Nephron progenitor cell (in vitro differentiated cells): ENCODE data around the gene LMNB1.
A peak's percentile ranks its signal among the peaks of the same experiment; 100 is the strongest.

Source experiments
- DNase-seq: peaks from one replicate; pipeline ENCODE4 v3.0.0; 2021
- H3K27ac Mint-ChIP-seq: 2 replicates; pipeline ENCODE4 v1.8.0; 2021; ENCODE audit warnings: mild to moderate bottlenecking, moderate library complexity, mixed read lengths
- H3K27me3 Mint-ChIP-seq: 2 replicates; pipeline ENCODE4 v1.8.0; 2021; ENCODE audit warnings: mild to moderate bottlenecking, low read depth, mixed read lengths; ENCODE audit not compliant: poor library complexity
- H3K36me3 Mint-ChIP-seq: 2 replicates; pipeline ENCODE4 v1.8.0; 2021; ENCODE audit warnings: low read depth, mixed read lengths
- H3K4me1 Mint-ChIP-seq: 2 replicates; pipeline ENCODE4 v1.8.0; 2021; ENCODE audit warnings: mixed read lengths
- H3K4me3 Mint-ChIP-seq: 2 replicates; pipeline ENCODE4 v1.8.0; 2021; ENCODE audit warnings: mild to moderate bottlenecking, moderate library complexity, mixed read lengths
- H3K9me3 Mint-ChIP-seq: 2 replicates; pipeline ENCODE4 v1.8.0; 2021; ENCODE audit warnings: mild to moderate bottlenecking, moderate library complexity, mixed read lengths
- TF ChIP-seq, protein P1 (sequence below): fragments of 200-600 bp; sonication (generic); IDR thresholded peaks from 2 replicates; pipeline ENCODE4 v1.5.0; 2021; ENCODE audit warnings: antibody characterized with exemption

LMNB1 gene

DNA sequence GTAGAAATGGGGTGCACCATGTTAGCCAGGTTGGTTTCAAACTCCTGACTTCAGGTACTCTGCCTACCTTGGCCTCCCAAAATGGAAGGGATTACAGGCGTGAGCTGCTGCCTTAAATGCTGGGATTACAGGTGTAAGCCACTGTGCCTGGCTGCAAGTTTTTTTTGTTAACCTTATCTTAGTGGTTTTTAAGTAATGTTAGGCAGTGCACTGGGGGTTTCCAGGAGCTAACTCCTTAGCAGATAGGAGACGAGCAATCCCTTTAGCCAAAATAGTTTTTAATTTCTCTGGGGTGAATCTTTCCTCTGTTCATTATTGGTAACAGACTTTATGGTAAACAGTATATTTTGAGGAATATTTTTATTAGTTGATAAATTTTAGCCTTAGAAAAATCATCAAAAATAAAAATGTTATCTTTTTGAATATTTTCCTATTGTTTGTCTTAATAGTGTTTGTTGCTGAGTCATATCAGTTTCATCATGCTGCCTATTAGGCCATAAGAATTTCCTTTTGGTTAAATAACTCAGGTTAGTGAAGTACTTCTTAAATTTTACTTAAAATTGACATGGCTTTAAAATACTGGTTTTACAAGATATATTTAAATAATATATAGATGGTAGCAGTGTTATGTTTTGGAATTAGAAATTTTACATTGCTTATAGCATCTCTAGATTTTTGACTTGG, 37.9 kb downstream of the LMNB1 start:
- peaks cover 83% of the 10 kb centered on the region for H3K36me3 Mint-ChIP-seq
- no peak for DNase-seq
- no peak overlapping the region for H3K4me3 Mint-ChIP-seq
- H3K9me3 Mint-ChIP-seq = no peaks in the 10 kb centered on the region
- no peak overlapping the region for H3K27ac Mint-ChIP-seq
- no peaks in the 10 kb centered on the region for H3K27me3 Mint-ChIP-seq
- no peaks in the 10 kb centered on the region for H3K4me1 Mint-ChIP-seq
- TF ChIP-seq, protein P1, sequence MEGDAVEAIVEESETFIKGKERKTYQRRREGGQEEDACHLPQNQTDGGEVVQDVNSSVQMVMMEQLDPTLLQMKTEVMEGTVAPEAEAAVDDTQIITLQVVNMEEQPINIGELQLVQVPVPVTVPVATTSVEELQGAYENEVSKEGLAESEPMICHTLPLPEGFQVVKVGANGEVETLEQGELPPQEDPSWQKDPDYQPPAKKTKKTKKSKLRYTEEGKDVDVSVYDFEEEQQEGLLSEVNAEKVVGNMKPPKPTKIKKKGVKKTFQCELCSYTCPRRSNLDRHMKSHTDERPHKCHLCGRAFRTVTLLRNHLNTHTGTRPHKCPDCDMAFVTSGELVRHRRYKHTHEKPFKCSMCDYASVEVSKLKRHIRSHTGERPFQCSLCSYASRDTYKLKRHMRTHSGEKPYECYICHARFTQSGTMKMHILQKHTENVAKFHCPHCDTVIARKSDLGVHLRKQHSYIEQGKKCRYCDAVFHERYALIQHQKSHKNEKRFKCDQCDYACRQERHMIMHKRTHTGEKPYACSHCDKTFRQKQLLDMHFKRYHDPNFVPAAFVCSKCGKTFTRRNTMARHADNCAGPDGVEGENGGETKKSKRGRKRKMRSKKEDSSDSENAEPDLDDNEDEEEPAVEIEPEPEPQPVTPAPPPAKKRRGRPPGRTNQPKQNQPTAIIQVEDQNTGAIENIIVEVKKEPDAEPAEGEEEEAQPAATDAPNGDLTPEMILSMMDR = no peak

DNA sequence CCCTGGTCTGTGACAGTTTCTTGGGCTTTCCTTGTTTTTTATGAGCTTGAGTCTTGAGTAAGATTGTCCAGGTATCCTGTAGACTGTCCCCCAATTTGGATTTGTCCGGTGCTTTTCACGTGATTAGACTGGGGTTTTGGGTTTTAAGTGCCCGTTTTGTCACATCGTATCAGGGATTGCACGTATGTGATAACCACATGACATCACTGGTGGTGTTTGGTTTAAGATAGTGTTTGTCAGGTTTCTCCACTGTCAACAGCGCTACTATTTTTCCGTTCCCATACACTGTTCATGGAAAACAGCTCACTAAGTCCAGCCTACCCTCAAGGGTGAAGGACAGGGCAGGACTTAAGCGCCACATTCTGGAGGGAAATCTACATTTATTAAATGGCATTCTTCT, 39.7 kb downstream of the LMNB1 start:
- Mint-ChIP-seq H3K9me3 (no peaks in the 10 kb centered on the region), H3K27ac (peak overlapping the region; percentile 77)

DNA sequence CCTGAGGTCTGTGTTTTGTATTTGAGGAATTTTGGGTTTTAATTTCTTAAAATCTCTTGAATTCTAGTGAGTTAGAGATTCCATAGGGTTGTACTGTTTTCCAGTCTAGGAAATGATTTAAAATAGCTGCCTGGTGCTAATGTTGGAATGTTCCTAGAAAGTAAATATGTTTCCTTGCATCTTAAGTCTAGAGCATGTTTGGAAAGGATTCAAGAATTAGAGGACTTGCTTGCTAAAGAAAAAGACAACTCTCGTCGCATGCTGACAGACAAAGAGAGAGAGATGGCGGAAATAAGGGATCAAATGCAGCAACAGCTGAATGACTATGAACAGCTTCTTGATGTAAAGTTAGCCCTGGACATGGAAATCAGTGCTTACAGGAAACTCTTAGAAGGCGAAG, 41.8 kb downstream of the LMNB1 start:
- Mint-ChIP-seq H3K36me3 (peaks cover 72% of the 10 kb centered on the region), H3K4me3 (no peak overlapping the region), H3K9me3 (no peaks in the 10 kb centered on the region), H3K27me3 (no peaks in the 10 kb centered on the region), H3K4me1 (no peaks in the 10 kb centered on the region), H3K27ac (no peak overlapping the region)
- TF ChIP-seq, protein P1 = no peak
- DNase-seq = no peak

More for the DNA sequence above, 39.7 kb downstream of the LMNB1 start:
- no peak for DNase-seq
- Mint-ChIP-seq H3K4me1 (no peaks in the 10 kb centered on the region), H3K4me3 (no peak overlapping the region), H3K36me3 (peaks cover 79% of the 10 kb centered on the region), H3K27me3 (no peaks in the 10 kb centered on the region)
- TF ChIP-seq, protein P1 = no peak

DNA sequence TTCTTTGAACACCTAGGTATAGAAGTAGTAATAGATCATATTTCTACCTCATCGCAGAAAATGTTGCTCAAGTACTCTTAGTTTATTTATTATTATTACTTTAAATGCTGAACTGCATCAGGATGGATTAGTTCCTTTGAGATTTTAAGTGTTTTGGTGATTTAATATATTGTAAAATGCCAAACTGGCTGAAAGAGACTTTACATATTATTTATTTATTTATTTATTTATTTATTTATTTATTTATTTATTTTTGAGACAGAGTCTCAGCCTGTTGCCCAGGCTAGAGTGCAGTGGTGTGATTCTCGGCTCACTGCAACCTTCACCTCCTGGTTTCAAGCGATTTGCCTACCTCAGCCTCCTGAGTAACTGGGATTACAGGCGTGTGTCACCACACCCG, 42.3 kb downstream of the LMNB1 start:
- H3K27ac Mint-ChIP-seq = no peak overlapping the region
- H3K9me3 Mint-ChIP-seq = no peaks in the 10 kb centered on the region
- H3K4me1 Mint-ChIP-seq = no peaks in the 10 kb centered on the region
- no peak for DNase-seq
- H3K4me3 Mint-ChIP-seq = no peak overlapping the region
- H3K27me3 Mint-ChIP-seq = no peaks in the 10 kb centered on the region
- peaks cover 67% of the 10 kb centered on the region for H3K36me3 Mint-ChIP-seq
- TF ChIP-seq, protein P1 = no peak

DNA sequence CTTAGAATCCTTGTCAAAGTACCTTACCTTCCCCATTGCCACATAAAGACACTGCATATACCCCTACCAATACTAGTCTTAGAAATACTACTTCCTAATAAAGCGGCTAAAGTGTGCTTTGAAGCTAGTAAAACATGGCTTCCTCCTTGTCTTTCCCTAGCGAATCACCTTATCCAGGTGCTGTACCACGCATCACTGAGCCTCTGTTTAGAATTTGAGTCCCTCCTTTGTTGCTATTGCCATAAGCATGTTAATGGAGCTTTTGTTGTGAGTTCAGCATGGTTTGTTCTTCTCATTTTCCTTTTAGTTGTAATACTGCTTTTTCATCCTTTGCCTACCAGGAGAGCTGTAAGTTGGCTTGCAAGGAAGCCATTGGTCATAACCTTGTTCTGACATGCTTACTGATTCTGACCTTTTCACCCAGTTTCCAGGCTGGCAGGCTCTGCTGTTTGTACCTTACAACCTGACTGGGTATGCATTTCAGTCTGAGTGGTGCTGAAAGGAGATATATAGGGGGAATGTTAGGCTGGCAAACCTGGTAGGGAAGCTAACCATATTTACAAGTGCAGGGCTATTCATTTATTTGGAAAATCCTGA, 49.8 kb downstream of the LMNB1 start:
- DNase-seq = no peak
- Mint-ChIP-seq H3K27ac (peak overlapping the region; percentile 46), H3K36me3 (peaks cover 79% of the 10 kb centered on the region), H3K4me3 (no peak overlapping the region), H3K4me1 (no peaks in the 10 kb centered on the region), H3K9me3 (no peaks in the 10 kb centered on the region), H3K27me3 (no peaks in the 10 kb centered on the region)
- TF ChIP-seq, protein P1 = no peak

DNA sequence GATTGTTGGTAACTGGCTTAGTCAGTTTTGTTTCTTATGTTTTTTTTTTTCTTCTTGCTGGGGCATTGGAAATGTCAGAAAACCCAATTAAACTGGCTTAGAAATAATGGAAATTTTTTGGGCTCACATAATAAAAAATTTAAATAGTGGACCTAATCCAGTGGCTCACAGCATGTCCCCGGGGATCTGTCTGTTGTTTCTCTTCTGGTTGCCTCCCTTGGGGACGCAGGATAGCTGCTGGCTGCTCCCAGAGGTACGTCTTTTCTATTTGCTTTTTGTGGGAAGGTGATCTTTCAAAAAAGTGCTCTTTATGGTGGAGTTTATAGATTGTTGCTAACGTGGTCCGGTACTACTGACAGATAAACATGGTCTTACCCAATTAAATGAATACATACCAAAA, 52.2 kb downstream of the LMNB1 start:
- no peaks in the 10 kb centered on the region for H3K9me3 Mint-ChIP-seq
- no peak overlapping the region for H3K27ac Mint-ChIP-seq
- no peaks in the 10 kb centered on the region for H3K4me1 Mint-ChIP-seq
- peaks cover 87% of the 10 kb centered on the region for H3K36me3 Mint-ChIP-seq
- TF ChIP-seq, protein P1 = no peak
- H3K4me3 Mint-ChIP-seq = no peak overlapping the region
- H3K27me3 Mint-ChIP-seq = no peaks in the 10 kb centered on the region
- no peak for DNase-seq
